ENCODE data around the gene PLCB2.
A peak's percentile ranks its signal among the peaks of the same experiment; 100 is the strongest.

Gene PLCB2

DNA sequence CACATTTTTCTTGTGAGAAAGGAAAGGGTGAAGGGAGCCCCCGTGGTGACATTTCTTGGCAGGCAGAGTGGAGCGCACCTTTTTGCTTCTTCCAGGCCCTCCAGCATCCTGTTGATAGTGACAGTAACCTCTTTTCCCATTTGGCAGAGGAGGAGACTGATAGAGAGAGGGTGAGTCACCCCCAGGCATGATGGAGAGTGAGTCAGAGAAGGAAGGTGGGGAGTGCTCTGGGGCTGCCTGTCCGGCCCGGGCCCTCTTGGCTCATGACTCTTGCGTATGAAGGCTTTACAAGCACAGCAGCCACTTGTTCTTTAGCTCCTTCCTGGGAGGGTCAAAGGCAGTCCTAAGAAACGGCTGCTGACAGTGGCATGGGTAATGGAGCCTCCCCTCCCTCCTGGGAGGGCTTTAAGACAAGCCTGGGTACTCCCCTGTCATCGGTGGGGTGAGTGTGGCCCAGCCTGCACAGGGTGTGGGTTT lies 40.9 kb downstream of the PLCB2 start:
- no peak for DNase-seq

DNA sequence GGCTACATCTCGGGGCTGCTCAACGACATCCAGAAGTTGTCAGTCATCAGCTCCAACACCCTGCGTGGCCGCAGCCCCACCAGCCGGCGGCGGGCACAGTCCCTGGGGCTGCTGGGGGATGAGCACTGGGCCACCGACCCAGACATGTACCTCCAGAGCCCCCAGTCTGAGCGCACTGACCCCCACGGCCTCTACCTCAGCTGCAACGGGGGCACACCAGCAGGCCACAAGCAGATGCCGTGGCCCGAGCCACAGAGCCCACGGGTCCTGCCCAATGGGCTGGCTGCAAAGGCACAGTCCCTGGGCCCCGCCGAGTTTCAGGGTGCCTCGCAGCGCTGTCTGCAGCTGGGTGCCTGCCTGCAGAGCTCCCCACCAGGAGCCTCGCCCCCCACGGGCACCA lies 41.9 kb downstream of the PLCB2 start:
- DNase-seq: no peak

DNA sequence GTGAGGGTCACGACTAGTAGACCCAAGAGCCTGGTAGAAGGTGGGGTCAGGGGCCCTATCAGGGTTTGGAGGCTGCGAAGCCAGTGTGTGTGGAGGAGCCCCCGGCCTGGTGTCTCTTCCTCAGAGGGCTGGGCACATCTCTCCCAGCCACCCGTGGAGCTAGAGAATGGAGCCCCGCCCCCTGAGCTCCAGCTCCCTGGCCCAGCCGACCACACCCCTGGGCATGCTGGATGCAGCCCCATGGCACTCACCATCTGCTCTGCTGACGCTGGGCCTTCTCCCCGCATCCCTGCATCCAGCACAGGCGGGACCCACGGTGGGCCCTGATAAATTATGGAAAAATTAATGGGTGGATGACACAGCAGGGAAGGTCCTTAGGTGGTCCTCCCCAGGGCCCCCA lies 42.4 kb downstream of the PLCB2 start:
- no peak for DNase-seq

DNA sequence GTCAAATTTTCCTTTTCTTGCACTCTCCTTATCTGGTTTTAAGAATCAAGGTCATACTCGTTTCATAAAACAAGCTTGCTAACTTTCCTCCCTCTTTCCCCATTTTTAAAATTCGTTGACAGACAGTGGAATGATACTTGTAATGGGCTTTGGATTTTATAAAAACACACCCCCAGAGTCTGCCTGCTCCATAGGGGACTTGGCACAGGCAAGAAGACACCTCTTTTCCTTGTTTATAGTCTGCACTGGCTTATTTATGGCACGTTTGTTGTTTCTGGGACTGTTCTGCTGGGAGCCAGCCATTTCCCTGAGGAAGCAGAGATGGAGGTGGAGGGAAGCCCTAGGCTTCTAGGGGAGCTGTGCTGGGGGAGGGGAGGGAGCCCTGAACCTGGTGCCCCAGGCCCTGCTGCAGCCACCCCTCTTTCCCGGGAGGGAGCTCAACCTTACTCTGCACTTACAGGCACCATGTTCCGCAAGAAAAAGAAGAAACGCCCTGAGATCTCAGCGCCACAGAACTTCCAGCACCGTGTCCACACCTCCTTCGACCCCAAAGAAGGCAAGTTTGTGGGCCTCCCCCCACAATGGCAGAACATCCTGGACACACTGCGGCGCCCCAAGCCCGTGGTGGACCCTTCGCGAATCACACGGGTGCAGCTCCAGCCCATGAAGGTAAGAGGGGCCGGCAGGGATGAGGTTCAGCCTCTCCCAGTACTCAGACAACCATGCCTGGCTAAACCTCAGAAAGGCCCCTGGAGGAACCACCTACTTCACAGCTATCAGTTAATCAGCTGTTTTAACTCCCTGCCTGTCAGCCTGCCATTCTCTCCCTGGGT lies 43.2 kb downstream of the PLCB2 start:
- DNase-seq: no peak

DNA sequence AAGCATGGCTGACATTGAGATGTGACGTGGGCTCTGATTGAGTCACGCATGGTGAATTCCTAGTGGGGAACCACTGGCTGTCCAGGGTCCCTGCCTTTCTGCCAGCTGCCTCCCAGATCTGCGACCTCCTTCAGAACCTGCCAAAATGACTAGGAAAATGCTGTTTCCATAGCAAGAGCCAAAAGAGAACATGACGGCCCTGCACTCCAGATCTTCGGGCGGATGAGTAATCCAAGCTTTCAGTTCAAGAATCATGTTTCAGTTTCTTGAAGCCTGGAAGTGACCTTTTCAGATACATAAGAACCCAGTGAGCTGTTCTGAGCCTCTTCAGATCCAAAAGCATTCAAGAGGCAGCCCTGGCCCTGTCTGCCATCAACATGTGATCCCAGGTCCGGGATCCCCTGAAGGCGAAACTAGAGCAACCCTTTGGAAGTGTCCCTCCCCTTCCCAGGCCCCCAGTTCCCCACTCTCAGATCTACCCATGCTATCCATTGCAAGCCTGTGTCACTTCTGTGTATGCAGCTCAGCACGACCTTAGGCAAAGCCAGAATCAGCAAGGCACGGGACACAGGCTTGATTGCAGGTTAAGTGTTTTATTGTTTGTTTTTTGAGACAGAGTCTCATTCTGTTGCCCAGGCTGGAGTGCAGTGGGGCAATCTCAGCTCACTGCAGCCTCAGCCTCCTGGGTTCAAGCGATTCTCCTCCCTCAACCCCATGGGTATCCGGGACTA lies 44.5 kb downstream of the PLCB2 start:
- DNase-seq: no peak

DNA sequence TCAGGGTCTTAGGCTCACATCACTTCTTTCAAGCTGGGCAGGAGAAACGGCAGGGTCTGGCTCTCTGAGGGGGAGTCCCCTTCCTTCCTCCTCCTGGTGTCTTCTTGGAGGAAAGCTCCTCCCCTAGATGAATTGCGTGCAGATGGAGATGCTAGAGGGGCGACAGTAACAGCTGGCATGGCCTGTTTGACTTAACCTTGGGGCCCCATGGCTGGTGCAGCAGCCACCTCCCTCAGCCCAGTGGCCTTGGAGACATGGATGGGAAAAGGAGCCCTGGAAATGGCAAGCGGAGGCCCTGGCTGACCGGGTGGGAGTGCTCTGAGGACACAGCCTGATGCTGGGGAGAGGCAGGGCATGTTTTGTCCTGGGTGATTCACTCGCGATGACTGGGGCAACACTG lies 48.7 kb downstream of the PLCB2 start:
- DNase-seq: no peak

DNA sequence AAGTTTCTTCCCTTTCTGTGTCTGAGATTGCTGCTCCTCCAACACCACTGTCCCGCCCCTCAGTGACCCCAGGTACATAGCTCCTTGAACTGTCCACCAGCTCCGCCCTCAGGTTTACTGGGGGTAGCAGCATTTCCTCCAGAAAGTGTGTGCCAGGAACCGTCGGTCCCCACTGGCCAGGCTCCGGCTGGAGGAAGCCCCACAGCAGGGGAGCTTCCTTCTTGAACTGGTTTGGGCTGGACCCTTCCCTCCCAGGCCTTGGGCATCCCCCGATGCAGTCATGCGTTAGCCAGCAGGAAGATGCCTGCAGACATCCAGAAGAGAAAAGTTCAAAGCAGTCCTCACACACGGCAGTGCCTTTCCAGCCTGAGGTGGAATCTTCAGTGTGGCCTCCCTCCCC lies 49.2 kb downstream of the PLCB2 start:
- no peak for DNase-seq

DNA sequence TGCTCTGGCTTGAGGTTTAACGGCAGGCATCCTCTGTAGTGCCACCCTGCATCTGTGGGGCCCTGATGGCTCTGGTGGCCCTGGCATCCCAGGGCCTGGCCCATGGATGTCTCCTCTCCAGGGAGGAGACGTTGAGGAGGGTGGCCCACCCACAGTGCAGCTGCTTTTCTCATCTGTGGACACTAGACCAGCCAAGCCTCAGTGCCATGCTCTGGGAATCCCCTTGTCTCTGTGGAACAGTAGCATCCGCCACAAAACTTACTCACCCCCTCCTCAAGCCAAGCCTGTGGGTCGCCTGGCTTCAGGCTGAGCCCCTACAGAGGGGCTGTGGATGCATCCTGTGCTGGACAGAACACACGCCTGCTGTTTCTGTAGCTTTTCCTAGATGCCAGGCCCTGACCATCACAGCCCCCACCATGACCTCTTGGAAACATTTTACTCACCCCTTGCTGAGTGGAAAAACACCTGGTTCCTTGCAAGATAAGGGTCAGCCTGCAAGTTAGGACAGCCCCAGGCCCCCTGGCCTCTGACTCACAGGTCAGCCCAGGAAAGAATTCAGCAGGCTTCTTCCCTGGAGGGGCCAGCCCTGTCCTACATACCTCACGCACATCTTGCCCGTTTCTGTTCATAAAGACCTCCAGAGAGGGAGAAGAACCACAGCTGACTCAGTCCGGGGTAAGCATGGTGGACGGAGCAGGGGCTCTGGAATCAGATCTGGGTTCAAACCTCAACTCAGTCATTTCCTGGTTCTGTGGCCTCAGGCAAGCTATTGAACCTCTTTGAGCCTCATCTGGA lies 49.9 kb downstream of the PLCB2 start:
- no peak for DNase-seq

DNA sequence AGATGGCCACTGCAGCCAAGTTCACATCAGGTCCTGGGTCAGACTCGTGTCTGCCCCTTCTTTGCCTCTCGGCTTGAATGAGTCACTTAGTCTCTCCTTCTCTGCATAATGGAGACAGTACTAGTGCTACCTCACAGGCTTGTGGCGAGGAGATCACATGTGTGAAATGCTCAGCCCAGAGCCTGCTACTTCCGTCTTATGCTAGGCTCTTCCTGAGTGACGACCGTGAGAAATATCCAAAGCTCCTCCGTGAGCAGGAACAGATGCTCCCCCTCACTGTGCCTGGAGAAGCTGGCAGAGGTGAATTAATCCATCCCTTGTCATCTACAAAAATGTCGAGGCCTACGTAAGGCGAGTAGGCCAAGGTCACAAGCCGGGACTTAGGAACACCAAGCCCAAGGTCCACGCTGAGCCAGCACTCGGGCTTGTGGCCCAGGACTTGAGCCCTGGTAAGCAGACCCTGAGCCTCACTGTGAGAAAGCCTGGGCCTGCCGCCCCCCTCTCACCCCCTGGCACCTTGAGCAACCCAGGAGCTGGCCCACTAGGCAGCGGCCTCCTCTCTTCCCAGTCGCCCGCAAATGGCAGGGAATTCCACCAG lies 51.0 kb downstream of the PLCB2 start:
- peak; percentile 49 for DNase-seq

DNA sequence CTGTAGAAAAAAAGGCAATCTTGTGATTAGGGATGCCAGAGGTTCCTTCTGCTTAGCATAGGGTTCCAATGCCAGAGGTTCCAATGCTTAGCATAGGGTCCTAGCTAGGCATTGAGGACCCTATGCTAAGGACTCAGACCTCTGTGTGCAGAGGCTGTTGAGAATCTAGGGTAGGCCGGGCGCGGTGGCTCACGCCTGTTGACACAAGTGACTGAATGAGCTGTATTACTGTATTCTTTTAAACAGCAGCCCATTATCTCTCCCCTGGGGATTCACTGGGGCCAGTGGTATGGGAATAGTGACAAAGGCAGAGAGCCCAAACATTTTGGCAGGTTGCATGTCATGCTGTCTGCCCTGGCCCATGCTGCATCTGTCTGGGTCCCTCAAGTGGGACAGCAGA lies 52.7 kb downstream of the PLCB2 start:
- DNase-seq: no peak

DNA sequence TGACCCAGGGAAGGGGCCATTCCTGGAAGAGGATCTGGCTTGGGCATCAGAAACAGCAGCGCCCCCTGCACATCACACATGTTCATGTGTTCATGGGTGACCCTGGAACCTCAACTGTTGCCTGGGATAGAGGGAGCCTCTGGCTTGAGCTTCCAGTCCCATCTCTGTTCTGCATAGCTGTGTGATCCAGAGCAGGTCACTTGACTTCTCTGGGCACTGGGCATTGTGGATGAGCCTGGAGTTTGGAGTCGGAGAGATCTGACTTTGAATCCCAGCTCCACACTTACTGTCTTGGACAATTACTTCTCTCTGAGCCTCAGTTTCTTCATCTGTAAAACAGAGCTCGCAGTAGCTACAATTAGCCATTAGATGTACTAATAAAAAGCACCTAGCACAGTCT lies 53.3 kb downstream of the PLCB2 start:
- no peak for DNase-seq

DNA sequence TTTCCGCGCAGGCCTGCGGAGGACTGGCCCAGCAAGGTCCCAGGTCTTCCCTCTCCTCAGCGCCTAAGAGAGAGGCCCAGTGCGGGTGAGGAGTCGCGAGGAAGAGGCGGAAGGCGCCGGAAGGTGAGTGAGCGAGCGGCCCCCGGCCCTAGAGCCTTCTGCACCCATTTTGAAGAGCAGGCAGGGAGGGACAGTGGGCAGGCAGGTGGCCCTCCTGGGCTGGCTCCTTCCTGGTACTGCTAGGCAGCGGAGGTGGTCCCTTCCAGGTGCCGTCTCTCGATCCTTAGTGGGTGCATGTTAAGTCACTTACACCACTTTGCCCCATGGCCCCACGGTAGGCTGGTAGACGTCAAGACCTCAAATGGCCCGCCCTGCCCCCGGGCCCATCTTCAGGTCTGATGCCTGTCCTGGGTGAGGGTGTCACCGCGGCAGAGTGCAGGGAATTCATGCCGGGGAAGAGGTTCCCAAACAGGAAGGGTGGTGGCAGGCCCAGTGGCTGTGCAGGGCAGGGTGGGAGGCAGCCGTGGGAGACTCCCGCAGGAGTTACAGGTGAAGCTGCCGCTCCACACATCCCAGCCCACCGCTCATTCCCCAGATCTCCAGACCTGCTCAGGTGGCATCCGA lies 54.5 kb downstream of the PLCB2 start:
- DNase-seq: no peak

DNA sequence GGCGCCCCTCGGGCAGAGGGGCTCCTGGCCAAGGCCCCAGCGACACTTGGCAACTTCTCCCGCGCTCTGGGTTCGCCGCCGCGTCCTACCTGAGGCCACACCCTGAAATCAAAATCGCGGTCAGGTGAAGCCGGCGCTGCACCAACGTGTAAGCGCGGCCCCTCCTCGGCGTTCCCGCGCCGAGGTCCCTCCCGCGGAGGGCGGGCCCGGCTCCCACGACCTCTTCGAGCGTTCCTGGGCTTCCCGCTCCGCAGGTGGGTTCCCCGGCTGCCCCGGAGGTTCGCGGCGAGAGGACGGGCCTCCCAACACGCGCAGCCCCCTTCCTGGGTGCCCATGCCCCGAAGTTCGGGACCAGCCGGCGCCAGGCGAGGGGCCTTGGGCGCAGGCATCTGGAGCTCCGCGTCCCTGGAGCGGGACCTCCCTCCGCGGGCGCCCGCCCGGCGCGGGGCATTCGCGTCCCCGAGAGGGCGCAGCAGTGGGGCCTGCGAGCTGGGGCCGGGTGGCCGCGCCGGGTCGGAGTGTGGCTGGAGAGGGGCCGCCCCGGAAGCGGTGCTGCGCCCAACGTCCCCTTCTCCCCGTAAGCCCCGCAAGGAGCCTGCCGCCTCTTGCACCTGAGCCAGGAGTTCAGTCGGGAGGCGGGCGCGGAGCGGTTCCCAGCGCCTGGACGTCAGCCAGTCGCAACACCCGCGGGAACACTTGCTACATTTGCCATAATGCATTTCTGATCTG lies 55.1 kb downstream of the PLCB2 start:
- no peak for DNase-seq

DNA sequence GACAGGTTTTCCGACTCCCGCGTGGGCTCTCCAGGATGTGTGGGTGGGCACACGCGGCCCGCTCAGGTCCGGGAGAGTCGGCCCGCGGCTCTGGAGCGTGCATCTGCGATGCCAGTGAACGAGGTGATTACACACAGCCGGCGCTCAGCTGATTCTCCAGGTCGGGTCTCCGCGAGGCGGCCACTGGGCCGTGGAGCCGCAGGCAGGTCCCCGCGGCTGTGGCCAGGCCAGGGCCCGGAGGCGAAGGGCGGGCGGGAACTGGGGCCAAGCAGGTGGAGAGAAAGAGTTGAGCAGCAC lies 55.6 kb downstream of the PLCB2 start:
- DNase-seq: no peak

DNA sequence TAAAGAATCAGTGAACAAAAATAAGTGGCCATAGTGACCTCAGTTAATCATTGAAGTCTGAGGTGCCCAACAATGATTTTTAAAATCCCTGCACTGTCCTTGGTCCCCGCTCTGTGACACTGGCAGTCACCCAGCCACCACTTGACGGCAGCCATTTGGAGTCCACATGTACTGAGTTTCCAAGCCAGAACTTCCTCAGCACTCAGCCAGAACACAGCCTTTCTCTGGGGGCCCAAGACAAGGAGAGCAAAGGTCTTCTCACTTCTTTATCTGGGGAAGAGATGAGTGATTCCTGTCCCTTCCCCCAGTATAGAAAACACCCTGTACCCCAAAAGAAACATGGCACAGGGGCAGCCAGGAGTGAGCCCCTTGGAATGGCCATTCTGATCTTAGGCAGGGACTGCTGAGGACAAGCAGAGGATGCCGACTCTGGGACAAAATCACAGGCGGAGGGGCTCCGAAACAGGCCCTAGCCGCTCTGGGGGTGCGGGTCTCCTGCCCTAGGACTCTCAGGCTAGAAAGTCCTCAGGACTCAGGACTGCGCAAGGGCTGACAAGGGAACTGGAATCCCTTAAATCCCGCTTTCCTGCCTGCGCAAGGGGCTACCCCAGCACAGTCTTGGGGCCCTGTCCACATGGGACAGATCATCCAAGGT lies 56.1 kb downstream of the PLCB2 start:
- no peak for DNase-seq

DNA sequence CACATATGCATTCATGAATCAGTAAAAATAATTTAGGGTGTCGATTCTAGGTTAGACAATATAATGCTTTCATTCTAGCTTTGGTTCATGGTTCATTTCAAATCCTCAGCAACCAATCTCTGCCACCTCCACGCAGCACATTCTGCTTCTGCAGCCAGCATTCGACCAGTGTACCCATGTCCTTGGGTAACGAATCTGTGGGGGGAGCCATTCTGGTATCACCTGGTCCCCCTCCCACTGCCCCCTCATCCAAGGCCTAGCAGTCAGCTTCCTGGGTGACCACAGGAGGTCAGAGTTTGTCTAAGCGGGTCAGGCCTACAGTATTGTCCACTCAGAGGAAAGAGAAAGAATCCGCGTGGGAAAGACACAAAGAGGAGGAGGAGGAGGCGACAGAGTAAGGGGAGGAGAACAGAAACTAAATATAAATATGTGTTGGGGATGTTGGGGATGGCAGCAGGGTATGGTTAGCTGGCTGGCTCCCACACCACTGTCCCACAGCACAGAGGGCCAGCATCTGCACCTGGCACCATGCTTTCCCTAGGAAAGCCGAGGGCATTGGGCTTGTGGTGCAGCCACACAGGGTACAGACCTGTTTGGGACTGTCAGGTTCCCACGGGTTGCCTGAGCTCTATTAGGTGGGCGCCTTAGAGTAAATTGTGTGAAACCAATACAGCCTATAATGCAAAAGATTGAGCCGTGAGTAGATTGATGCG lies 56.8 kb downstream of the PLCB2 start:
- DNase-seq: no peak

DNA sequence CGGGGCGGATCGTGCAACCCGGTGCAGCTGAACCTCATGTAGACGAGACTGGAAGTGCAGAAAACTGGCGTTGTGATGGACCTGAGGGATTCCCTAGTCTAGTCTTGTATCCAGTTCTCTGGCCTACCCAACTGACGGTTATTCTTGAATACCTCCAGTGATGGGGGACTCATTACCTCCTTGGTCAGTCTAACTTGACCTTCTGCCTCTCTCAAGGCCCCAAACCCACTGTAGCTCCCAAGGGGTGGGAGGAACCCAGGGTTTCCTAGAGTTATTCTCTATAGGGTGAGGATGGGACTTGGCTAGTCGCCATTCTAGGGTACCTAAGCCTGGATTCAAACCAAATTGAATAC lies 57.5 kb downstream of the PLCB2 start:
- no peak for DNase-seq

DNA sequence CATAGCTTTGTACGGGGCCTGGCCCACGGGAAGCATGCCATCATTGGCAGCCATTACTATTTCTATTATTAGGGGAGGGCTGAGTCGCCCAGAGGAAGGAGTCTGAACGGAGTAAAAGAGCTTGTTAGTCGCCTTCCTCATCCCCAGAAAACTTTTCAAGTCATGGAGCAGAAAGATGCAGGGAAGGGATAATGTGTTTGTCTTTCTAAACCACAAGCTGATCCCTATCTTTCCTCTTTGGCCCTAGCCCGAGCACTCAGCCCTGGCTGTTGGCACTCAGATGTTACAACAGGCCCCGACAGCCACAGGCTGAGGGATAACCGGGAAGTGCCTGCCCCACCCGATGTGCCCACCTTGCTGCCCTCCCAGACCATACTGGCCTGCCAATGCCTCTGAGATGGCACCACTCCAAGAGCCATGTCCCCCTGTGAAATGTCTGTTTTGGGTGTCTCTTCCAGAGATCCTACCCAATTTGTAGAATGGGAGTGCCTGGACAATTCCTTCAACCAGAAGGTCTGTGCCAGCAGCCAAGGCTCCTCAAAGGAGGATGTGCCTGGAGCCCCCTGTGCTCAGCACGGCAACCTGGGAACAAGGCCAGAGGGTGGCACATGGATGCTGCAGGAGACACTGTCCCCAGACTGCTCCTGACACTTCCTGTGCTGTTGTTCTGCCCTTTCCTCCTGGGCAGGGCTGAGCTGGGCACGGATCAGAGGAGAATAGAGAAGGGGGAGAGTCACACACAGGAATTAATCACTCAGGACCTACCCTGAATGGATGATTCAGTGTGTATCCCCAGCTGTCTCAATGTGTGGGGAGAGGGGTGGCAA lies 58.0 kb downstream of the PLCB2 start:
- DNase-seq: no peak

DNA sequence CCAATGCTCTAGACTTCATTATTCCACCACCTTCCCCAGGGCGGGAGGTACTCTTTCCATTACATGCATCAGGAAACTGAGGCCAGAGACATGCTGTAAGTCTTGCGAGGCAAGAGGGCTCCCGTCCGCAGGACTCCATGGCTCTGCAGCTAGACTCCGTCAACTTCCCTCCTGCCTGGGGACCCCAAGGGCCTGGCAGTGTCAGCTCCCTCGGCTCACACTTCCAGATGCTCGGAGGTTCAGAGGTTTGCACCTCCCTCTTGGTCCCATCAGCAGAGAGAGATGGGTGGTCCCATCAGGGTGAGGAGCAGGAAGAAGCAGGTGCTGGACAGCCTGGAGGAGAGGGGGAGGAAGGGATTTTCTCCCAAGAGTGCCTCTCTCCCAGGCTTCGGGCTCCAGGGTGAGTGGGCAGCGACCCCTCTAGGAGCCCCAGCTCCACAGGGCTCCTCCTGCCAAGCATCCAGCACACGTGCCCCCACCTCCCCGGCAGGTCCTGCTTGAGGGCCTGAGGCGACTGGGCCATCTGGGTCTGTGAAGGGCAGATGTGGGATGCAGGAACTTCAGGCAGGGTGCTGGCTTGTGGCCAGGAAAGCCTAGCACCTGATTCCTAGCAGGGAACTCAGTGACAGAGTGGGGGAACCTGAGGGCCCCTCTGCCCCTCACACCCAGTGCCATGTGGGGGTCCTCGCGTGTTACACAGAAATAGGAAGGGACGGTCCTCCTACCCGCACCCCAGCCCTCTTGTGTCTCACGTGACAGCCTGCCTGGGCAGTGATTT lies 59.5 kb downstream of the PLCB2 start:
- DNase-seq: no peak

Data from CD4-positive, alpha-beta T cell treated with Interleukin-21 for 1 hour (primary cell).